Endothelial cell of umbilical vein (primary cell): ENCODE data around the gene THSD4. TPM values are rescaled to one million over a fixed set of nuclear protein-coding genes. Genes with fewer than 3 reads are reported as not detected.

Experiments used
- BruUV-seq: library from RNA; stranded (reverse); fragments of 400-500 nt; replicated peaks from 2 replicates; lab custom pipeline; 2021; lab: Mats Ljungman, UMichigan
- CTCF ChIA-PET: fragments of 300-600, 350-600 bp; sonication (Branson Sonifier 250); formaldehyde crosslinking; loops from one replicate; lab custom pipeline; 2021; ENCODE audit warnings: antibody characterized with exemption, inconsistent platforms; lab: Charles Lee
- POLR2A ChIA-PET: fragments of 300-600, 350-600 bp; sonication (Branson Sonifier 250); formaldehyde crosslinking; loops from one replicate; lab custom pipeline; 2021; ENCODE audit warnings: antibody characterized with exemption, inconsistent platforms; lab: Charles Lee
- DNase-seq: peaks from one replicate; pipeline ENCODE4 v3.0.0-alpha.2; 2011; ENCODE audit warnings: low read depth, low spot score
- FAIRE-seq: peaks from 2 replicates; lab custom pipeline; 2011; peaks lifted over from hg19 to GRCh38; lab: Jason Lieb, UNC
- H2AFZ ChIP-seq: 2 replicates; pipeline ENCODE4 v1.6.0; 2012; ENCODE audit warnings: low read depth, low read length, control low read depth, inconsistent platforms
- H3K27ac ChIP-seq: 2 replicates; pipeline ENCODE4 v1.5.1; 2011; ENCODE audit warnings: low read depth, mild to moderate bottlenecking, control low read depth, low read length, moderate library complexity; ENCODE audit not compliant: insufficient read depth
- H3K27me3 ChIP-seq, 2 experiments: 2 replicates each; pipeline versions ENCODE4 v1.6.0 to v1.6.1; 2011; ENCODE audit warnings: low read length in 2 of 2, mixed read lengths in 1 of 2; ENCODE audit not compliant: control insufficient read depth in 2 of 2, insufficient read depth in 2 of 2
- H3K36me3 ChIP-seq, 2 experiments: 2 replicates in 1 of 2; 3 replicates in 1 of 2; pipeline ENCODE4 v1.5.1; 2011; ENCODE audit warnings: low read length in 2 of 2, mild to moderate bottlenecking in 1 of 2, moderate library complexity in 1 of 2; ENCODE audit not compliant: control insufficient read depth in 2 of 2, insufficient read depth in 2 of 2; ENCODE audit errors: extremely low read depth in 1 of 2
- H3K4me1 ChIP-seq: 3 replicates; pipeline ENCODE4 v1.5.1; 2011; ENCODE audit warnings: mild to moderate bottlenecking, low read length; ENCODE audit not compliant: control insufficient read depth, insufficient read depth; ENCODE audit errors: extremely low read depth
- H3K4me2 ChIP-seq: 2 replicates; pipeline ENCODE4 v1.6.1; 2011; ENCODE audit warnings: low read length, control low read depth, mixed read lengths; ENCODE audit not compliant: insufficient read depth
- H3K4me3 ChIP-seq, 3 experiments: fragments of 200-600 bp in 1 of 3; sonication (generic), shearing (Covaris generic) in 1 of 3; replicated peaks in 1 of 3; 2 replicates each; pipeline ENCODE4 v1.5.1; 2011 to 2016; ENCODE audit warnings: control low read depth in 3 of 3, low read length in 3 of 3, mild to moderate bottlenecking in 2 of 3, inconsistent platforms in 1 of 3, low read depth in 1 of 3, moderate library complexity in 1 of 3; ENCODE audit not compliant: insufficient read depth in 1 of 3
- H3K79me2 ChIP-seq: 2 replicates; pipeline ENCODE4 v1.6.0; 2012; ENCODE audit warnings: low read length, inconsistent platforms; ENCODE audit not compliant: control insufficient read depth, insufficient read depth
- H3K9ac ChIP-seq: replicated peaks from 2 replicates; pipeline ENCODE3; 2011; ENCODE audit warnings: low read length, control low read depth; ENCODE audit not compliant: insufficient read depth; ENCODE audit errors: extremely low read depth
- H3K9me1 ChIP-seq: replicated peaks from 3 replicates; pipeline ENCODE4 v1.6.0; 2011; ENCODE audit warnings: mild to moderate bottlenecking, low read length; ENCODE audit not compliant: control insufficient read depth, insufficient read depth; ENCODE audit errors: extremely low read depth
- H3K9me3 ChIP-seq: replicated peaks from 2 replicates; pipeline ENCODE4 v1.5.1; 2012; ENCODE audit warnings: low read length, inconsistent platforms; ENCODE audit not compliant: control insufficient read depth, insufficient read depth
- H4K20me1 ChIP-seq: replicated peaks from 2 replicates; pipeline ENCODE3; 2011; ENCODE audit warnings: mild to moderate bottlenecking, low read length; ENCODE audit not compliant: control insufficient read depth, insufficient read depth; ENCODE audit errors: extremely low read depth
- FOS ChIP-seq: IDR thresholded peaks from 2 replicates; pipeline ENCODE4 v1.6.1; 2011; ENCODE audit warnings: mild to moderate bottlenecking, low read length, moderate library complexity, borderline replicate concordance; ENCODE audit not compliant: insufficient read depth
- JUN ChIP-seq: IDR thresholded peaks from 2 replicates; pipeline ENCODE4 v1.6.1; 2011; ENCODE audit warnings: borderline replicate concordance, low read depth; ENCODE audit not compliant: insufficient read length, insufficient read depth
- MYC ChIP-seq: IDR thresholded peaks from one replicate; pipeline ENCODE4 v1.6.1; 2011; ENCODE audit warnings: mild to moderate bottlenecking, low read depth, low read length
- POLR2A ChIP-seq: IDR thresholded peaks from 2 replicates; pipeline ENCODE4 v1.6.1; 2012; ENCODE audit warnings: low read depth, mild to moderate bottlenecking, control low read depth, low read length
- dilution Hi-C: fragments of 300-500 bp; cut with MboI; formaldehyde crosslinking; loops from one replicate; pipeline ENCODE4 v1.15.0; 2019; ENCODE audit warnings: low sequenced_read_pairs; ENCODE audit not compliant: extremely low pct_ligation_motif_present
- intact Hi-C: fragments of 100-400 bp; cut with micrococcal nuclease; formaldehyde crosslinking; loops from one replicate; pipeline ENCODE4 v1.10.0; 2022
- polyA plus RNA-seq, 4 experiments: library from polyadenylated mRNA; depleted of rRNA in 3 of 4; stranded (reverse) in 3 of 4; unstranded in 1 of 4; fragments of >200 nt; gene quantifications; 2 replicates each; pipeline versions ENCODE4 v1.2.1 to v1.2.3, GENCODE V29; 2011 to 2012; ENCODE audit warnings: missing spikeins in 1 of 4
- total RNA-seq: library from RNA; stranded (reverse); gene quantifications from 2 replicates; pipeline ENCODE4 v1.2.3, GENCODE V29; 2021
- TF ChIP-seq, protein P1 (sequence below), 2 donors: IDR thresholded peaks; 1 replicate in 1 of 2; 2 replicates in 1 of 2; pipeline ENCODE4 v1.5.1; 2011; ENCODE audit warnings: low read length in 2 of 2, mild to moderate bottlenecking in 2 of 2, moderate library complexity in 2 of 2, control low read depth in 1 of 2, inconsistent platforms in 1 of 2, low read depth in 1 of 2; ENCODE audit not compliant: insufficient read depth in 1 of 2; ENCODE audit errors: extremely low read depth in 1 of 2
- TF ChIP-seq, protein P2 (sequence below): IDR thresholded peaks from 2 replicates; pipeline ENCODE4 v1.6.1; 2011; ENCODE audit not compliant: insufficient read depth, insufficient read length

THSD4 gene
- total and polyA plus RNA-seq, 2 donors (not counting 3 experiments of a cell fraction or from before 2014, with no cell fraction given), result 9.9 to 25.4 TPM

GRCh38 chr15:71333136-71333700, 217.9 kb downstream of the THSD4 start:
- Histone ChIP-seq H3K4me1 (no peaks in the 10 kb centered on the region), H3K79me2 (no peaks in the 10 kb centered on the region), H3K36me3 (no peaks in the 10 kb centered on the region), H3K4me3 (no peak overlapping the region), H3K9me3 (no peaks in the 10 kb centered on the region), H3K9ac (no peak overlapping the region), H4K20me1 (no peaks in the 10 kb centered on the region), H3K27me3 (no peaks in the 10 kb centered on the region), H3K4me2 (no peak overlapping the region), H2AFZ (no peak overlapping the region), H3K9me1 (no peaks in the 10 kb centered on the region), H3K27ac (no peak overlapping the region)
- dilution Hi-C loops (no loop called here), intact Hi-C loops (no loop called here)
- DNase-seq, result no peak
- no TSS peak for BruUV-seq
- ChIA-PET POLR2A (no interaction called here), CTCF (interaction anchor here (1.1 to 1.9 kb wide), 3 partner anchors 9 to 217 kb away, joined by 4 to 5 read pairs (median 4); partner anchors contain the start of gene THSD4)
- TF ChIP-seq, protein P1, sequence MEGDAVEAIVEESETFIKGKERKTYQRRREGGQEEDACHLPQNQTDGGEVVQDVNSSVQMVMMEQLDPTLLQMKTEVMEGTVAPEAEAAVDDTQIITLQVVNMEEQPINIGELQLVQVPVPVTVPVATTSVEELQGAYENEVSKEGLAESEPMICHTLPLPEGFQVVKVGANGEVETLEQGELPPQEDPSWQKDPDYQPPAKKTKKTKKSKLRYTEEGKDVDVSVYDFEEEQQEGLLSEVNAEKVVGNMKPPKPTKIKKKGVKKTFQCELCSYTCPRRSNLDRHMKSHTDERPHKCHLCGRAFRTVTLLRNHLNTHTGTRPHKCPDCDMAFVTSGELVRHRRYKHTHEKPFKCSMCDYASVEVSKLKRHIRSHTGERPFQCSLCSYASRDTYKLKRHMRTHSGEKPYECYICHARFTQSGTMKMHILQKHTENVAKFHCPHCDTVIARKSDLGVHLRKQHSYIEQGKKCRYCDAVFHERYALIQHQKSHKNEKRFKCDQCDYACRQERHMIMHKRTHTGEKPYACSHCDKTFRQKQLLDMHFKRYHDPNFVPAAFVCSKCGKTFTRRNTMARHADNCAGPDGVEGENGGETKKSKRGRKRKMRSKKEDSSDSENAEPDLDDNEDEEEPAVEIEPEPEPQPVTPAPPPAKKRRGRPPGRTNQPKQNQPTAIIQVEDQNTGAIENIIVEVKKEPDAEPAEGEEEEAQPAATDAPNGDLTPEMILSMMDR (IDR thresholded peaks at IDR 0.05; ENCODE audit: extremely low read depth in 1 of 2, insufficient read depth in 1 of 2, low read depth in 1 of 2, low read length in 2 of 2), result no peak
- TF ChIP-seq MYC (no peak), POLR2A (no peak), FOS (no peak), JUN (no peak)
- TF ChIP-seq, protein P2, sequence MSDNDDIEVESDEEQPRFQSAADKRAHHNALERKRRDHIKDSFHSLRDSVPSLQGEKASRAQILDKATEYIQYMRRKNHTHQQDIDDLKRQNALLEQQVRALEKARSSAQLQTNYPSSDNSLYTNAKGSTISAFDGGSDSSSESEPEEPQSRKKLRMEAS, result no peak
- no peak for FAIRE-seq
